GM18526 (cell line): Measurements from ENCODE around the gene GALNT15.

Experiments used
- POLR2A ChIP-seq: IDR thresholded peaks from 3 replicates; pipeline ENCODE4 v1.6.1; 2011; ENCODE audit not compliant: insufficient read length; ENCODE audit errors: extremely low read depth

GALNT15 gene

DNA sequence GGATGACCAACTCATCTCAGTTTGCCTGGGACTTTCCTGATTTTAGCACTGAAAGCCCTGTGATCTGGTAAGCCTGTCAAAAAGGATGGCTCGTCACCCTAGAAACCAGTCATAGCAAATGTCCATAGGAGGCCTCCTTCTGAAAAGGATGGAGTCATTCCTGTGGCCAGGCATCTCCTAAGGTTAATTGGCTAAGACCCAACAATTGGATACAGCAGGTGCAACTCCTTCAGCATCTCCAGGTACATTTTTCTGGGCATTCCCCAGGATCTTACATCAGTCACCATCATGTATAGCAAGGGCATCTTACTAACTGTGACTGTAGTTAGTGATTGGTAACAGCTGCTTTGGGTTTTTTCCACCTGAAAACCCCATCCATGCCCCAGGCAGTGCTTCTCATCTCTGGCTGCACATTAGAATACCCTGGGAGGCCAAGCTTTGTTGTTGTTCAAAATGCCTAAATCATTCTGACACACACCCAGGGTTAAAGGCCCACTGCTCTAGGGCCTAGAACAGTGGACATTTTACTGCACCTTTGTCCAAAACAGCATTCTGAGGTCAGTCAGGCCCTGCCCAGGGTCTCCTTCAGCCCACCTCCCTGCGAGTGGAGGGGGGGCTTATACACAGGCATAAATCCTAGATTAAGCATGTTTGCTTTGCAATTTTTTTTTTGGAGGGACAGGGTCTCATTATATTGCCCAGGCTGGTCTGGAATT is 28.3 kb upstream of the GALNT15 start:
- no peak for TF ChIP-seq POLR2A

DNA sequence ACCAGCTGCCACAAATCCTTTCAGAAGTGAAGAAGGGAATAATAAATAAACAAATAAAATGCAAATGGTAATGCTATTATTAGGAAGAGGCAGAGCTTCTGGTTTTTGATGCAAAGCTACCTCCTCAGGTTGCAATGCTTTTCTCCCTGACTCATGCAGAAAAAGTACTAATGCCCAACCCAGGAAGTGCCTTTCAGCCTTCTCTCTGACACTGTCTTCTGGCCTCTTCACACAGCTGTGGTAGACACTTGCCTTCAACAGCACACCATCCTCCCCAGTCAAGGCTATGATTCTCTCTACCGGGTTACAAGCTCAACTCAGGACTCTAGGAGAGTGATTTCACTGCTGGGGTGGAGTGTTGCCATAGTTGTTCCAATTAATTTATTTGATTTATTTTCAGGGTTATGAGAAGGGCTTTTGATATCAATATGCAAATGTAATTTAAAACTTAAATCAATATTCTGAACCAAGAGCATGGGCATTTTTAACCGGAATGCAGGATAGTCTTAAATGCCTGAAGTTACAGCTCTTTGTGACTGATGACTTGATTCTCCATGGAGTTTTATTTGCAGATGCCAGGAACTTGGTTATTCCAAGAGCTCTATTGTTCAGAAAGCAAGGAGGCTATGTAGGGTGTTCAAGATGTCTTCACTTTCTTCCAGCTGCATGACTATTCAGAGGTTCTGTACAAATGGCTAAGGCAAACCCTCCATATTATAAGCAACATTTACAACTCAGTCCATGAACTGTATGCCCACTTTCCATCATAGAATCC is 27.1 kb upstream of the GALNT15 start:
- no peak for TF ChIP-seq POLR2A

GRCh38 chr3:16148213-16148612 is 26.3 kb upstream of the GALNT15 start:
- TF ChIP-seq POLR2A: no peak

- no peak for TF ChIP-seq POLR2A
Measured at GRCh38 chr3:16148783-16149182, 25.7 kb upstream of the GALNT15 start.

GRCh38 chr3:16150285-16150684 is 24.2 kb upstream of the GALNT15 start:
- TF ChIP-seq POLR2A: no peak

DNA sequence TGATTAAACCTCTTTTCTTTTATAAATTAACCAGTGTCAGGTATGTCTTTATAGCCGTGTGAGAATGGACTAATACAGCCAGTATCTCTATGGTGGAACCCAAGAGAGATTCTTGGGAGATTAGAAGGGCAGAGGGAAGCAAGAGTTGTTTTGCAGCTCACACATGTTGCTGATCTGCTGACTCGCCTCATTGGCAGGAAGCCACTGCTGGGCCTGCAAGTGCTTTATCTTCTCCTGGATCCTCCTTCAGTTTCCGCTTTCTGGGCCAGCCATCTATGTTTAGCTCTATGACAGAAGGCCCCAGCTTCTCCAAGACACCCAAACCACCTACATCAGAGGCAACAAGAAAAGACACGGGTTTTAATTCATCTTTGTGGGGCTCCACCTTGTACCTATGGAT is 23.4 kb upstream of the GALNT15 start:
- no peak for TF ChIP-seq POLR2A

DNA sequence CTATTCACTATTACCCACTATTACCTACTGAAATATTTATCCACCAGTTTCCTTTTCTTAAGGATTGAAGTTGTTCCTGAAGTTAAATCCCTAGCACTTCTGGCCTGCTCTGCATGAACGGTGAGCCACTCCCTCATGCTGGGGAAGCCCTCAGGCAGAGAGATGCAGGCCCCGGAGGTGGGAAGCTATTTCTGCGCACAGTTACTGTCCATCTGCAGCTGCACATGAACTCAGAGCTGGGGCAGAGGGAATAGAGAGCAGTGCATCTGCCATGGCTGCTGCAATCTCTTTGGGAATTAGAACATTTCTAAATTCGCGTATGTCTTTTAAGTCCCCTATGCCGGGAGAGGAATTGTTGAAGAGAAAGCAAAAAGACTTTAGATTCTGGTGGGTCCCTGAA is 6.3 kb upstream of the GALNT15 start:
- no peak for TF ChIP-seq POLR2A

DNA sequence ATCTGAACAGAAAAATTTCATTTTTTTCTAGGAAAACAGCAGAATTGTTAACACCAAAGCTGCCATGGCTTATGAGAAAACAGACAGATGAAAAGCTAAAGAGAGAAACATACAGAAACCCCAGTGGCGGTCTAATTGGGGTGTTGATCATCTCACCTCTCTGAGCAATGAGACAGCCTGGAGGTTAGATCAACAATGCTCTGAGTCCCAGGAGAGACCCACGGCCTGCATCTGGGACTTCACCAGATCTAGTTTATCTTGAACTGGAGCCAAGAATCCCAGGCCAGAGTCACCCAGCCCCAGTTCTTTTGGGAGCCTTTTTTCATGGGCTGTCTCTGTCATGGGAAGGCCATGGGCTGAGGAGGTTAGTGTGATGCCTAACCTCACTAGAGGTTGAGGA is 3.5 kb upstream of the GALNT15 start:
- TF ChIP-seq POLR2A: no peak

GRCh38 chr3:16171825-16172224 is 2.7 kb upstream of the GALNT15 start:
- TF ChIP-seq POLR2A: no peak

DNA sequence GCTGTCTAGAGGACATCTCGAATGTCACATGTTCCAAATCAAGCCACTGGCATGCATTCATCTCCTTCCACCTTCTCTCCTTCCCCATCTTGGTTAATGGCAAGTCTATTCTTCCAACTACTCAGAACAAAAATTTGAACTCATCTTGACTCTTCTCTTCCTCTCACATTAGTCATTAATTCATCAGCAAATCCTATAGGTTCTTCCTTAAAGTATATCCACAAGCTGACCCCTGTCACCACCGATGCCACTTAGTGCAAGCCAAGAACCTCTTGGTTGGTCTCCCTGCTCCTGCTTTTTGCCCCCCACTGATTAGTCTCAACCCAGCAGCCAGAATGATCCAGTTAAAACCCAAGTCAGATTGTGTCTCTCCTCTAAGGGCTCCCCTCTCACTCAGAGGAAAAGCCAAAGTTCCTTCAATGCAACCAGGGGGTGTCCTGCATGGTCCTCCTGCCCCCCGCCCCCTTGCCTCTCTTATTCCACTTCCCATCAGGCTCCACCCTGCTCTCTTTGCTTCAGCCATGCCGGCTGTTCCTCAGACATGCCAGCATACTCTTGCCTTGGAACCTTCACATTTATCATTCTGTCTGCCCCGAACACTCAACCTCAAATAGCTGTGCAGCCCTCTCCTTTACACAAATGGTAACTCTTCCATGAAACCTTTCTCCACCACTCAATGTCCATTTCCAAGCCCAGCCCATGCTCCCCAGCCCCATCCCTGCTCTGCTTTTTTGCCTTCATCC is 1.0 kb upstream of the GALNT15 start:
- TF ChIP-seq POLR2A: no peak

DNA sequence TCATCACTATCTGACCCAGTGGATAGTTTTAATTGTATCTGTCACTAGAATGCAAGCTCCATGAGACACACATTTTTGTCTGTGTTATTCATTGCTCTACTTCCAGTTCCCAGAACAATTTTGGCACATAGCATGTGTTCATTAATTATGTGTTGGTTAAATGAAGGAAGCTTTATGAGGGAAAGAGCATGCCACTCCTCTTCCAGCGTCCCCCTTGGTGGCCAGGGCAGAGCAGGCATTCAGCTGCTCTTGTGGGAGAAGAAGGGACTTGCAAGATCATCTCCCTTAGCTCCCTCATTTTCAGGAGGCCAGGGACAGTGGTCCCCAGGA is 489 bp upstream of the GALNT15 start:
- no peak for TF ChIP-seq POLR2A

DNA sequence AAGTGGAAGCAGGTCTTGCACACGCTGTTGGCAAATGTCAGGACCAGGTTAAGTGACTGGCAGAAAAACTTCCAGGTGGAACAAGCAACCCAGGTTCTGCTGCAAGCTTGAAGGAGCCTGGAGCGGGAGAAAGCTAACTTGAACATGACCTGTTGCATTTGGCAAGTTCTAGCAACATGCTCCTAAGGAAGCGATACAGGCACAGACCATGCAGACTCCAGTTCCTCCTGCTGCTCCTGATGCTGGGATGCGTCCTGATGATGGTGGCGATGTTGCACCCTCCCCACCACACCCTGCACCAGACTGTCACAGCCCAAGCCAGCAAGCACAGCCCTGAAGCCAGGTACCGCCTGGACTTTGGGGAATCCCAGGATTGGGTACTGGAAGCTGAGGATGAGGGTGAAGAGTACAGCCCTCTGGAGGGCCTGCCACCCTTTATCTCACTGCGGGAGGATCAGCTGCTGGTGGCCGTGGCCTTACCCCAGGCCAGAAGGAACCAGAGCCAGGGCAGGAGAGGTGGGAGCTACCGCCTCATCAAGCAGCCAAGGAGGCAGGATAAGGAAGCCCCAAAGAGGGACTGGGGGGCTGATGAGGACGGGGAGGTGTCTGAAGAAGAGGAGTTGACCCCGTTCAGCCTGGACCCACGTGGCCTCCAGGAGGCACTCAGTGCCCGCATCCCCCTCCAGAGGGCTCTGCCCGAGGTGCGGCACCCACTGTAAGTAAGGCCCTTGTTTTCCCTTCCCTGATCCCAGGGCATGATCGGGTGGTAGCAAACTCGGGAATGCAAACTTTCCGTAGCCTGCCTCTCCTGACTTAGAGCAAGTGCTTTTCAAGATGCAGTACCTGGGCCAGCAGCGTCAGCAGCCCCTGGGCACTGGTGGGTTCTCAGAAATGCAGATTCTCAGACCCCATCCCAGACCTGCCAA is 759 bp downstream of the GALNT15 start:
- no peak for TF ChIP-seq POLR2A

DNA sequence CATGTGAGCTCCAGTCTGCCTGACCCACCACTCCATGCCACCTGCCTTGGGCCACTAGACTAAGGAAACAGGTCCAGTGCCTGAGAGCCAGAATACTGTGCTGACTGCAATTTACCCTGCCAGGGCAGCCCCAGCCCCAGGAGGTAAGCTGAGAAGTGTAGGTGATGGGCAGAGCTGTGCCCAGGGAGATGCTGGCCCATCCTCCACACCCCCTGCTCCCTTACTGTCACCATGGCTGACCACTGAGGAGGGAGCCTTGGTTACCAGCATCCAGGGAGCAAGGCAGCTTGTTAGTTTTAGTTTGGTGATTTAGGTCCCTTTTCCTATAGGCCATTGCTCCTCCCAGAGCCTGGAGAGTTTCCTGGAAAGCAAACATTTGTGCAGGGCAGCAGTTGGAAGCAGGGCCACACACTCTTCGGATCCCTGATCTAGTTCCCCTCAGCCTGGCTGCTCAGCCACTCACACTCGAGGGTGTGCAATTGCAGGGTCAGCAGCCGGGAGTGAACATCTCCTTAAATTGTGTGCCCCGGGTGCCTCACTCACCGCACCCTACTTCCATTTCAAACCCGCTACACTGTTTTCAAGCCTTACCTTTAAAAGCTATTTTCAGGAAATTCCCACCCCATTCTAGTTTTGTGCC is 2.0 kb downstream of the GALNT15 start:
- no peak for TF ChIP-seq POLR2A

GRCh38 chr3:16177382-16177781 is 2.9 kb downstream of the GALNT15 start:
- TF ChIP-seq POLR2A: no peak
